Hepatocyte (in vitro differentiated cells): Measurements from ENCODE around the gene LSS.

Experiments used
- EZH2 ChIP-seq: fragments of 200-600 bp; sonication (generic); IDR thresholded peaks from 2 replicates; pipeline ENCODE4 v1.6.1; 2016; ENCODE audit warnings: antibody characterized with exemption, mild to moderate bottlenecking, borderline replicate concordance
- EZH2phosphoT487 ChIP-seq: fragments of 200-600 bp; sonication (generic); IDR thresholded peaks from one replicate; pipeline ENCODE4 v1.6.1; 2018; ENCODE audit warnings: antibody characterized with exemption, mild to moderate bottlenecking, low read depth, moderate library complexity; ENCODE audit not compliant: unreplicated experiment, severe bottlenecking
- TF ChIP-seq, protein P1 (sequence below): fragments of 200-600 bp; sonication (generic); IDR thresholded peaks from 2 replicates; pipeline ENCODE4 v1.5.1; 2016; ENCODE audit warnings: antibody characterized with exemption, mild to moderate bottlenecking; ENCODE audit not compliant: poor library complexity

DNA sequence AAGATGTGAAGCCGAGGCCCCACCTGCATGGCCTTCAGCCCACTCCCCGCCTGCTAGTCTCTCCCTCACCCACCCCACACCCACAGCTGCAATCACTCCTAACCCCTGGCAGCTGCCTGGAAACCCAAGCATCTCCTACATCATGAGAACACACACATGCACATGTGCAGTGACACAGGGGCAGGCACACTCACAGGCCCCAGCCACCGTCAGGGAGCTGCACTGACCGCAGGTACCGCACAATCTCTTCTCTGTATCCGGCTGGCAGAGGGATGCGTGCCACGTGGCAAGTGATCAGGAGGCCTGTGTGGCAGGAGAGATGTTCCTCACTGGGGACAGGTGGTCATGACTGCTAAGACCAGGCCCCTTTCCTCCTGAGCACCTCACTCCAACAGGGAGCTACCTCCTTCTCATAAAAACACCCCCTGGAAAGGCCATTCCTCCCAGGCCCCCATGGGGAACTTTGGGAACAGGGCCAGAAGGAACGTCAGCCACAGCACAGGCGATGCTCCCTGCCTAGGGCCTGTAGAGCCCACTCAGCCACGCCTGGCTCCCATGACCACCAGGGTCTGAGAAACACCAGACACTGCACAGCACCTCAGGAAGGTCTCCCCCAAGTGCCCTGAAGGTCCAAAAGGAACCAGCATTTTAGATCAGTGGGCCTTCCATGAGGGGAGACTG, 6.0 kb downstream of the LSS start:
- TF ChIP-seq EZH2phosphoT487 (no peak), EZH2 (no peak)
- TF ChIP-seq, protein P1, sequence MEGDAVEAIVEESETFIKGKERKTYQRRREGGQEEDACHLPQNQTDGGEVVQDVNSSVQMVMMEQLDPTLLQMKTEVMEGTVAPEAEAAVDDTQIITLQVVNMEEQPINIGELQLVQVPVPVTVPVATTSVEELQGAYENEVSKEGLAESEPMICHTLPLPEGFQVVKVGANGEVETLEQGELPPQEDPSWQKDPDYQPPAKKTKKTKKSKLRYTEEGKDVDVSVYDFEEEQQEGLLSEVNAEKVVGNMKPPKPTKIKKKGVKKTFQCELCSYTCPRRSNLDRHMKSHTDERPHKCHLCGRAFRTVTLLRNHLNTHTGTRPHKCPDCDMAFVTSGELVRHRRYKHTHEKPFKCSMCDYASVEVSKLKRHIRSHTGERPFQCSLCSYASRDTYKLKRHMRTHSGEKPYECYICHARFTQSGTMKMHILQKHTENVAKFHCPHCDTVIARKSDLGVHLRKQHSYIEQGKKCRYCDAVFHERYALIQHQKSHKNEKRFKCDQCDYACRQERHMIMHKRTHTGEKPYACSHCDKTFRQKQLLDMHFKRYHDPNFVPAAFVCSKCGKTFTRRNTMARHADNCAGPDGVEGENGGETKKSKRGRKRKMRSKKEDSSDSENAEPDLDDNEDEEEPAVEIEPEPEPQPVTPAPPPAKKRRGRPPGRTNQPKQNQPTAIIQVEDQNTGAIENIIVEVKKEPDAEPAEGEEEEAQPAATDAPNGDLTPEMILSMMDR: no peak
